NCI-H69 (cell line): ENCODE measurements around the gene GNAT2.
A peak's percentile ranks its signal among the peaks of the same experiment; 100 is the strongest.

Source experiments
- DNase-seq: peaks from one replicate; lab custom pipeline; 2025; lab: John Stamatoyannopoulos, UW

Gene GNAT2

GRCh38 chr1:109609881-109610280, 9.5 kb downstream of the GNAT2 start:
- DNase-seq: no peak

GRCh38 chr1:109605381-109605780, 14.0 kb downstream of the GNAT2 start:
- DNase-seq: no peak

- no peak for DNase-seq
Measured at GRCh38 chr1:109603229-109603628, 16.2 kb downstream of the GNAT2 start.

GRCh38 chr1:109598655-109599054, 20.8 kb downstream of the GNAT2 start:
- DNase-seq: no peak

GRCh38 chr1:109598156-109598555, 21.3 kb downstream of the GNAT2 start:
- no peak for DNase-seq

- DNase-seq: no peak
Measured at GRCh38 chr1:109595531-109595930, 23.9 kb downstream of the GNAT2 start.

GRCh38 chr1:109592916-109593315, 26.5 kb downstream of the GNAT2 start:
- no peak for DNase-seq

GRCh38 chr1:109589679-109590078, 29.7 kb downstream of the GNAT2 start:
- DNase-seq: no peak

GRCh38 chr1:109589177-109589576, 30.2 kb downstream of the GNAT2 start:
- no peak for DNase-seq

- DNase-seq: no peak
Measured at GRCh38 chr1:109586055-109586454, 33.4 kb downstream of the GNAT2 start.

- no peak for DNase-seq
Measured at GRCh38 chr1:109584766-109585165, 34.6 kb downstream of the GNAT2 start.

GRCh38 chr1:109582021-109582420, 37.4 kb downstream of the GNAT2 start:
- no peak for DNase-seq

GRCh38 chr1:109579491-109579890, 39.9 kb downstream of the GNAT2 start:
- DNase-seq: no peak

- no peak for DNase-seq
Measured at GRCh38 chr1:109578947-109579443, 40.4 kb downstream of the GNAT2 start.

GRCh38 chr1:109573785-109574184, 45.6 kb downstream of the GNAT2 start:
- no peak for DNase-seq

- no peak for DNase-seq
Measured at GRCh38 chr1:109570414-109570813, 49.0 kb downstream of the GNAT2 start.

- no peak for DNase-seq
Measured at GRCh38 chr1:109569323-109569722, 50.1 kb downstream of the GNAT2 start.

- DNase-seq: peak; percentile 35
Measured at GRCh38 chr1:109567877-109568672, 51.3 kb downstream of the GNAT2 start.

GRCh38 chr1:109566982-109567381, 52.4 kb downstream of the GNAT2 start:
- DNase-seq: no peak

GRCh38 chr1:109565241-109565640, 54.2 kb downstream of the GNAT2 start:
- DNase-seq: no peak

GRCh38 chr1:109564194-109564878, 55.1 kb downstream of the GNAT2 start:
- DNase-seq: no peak

GRCh38 chr1:109559995-109560394, 59.4 kb downstream of the GNAT2 start:
- no peak for DNase-seq

- DNase-seq: no peak
Measured at GRCh38 chr1:109557520-109557919, 61.9 kb downstream of the GNAT2 start.
